Right ventricle myocardium superior (tissue), 1 donor: Measurements from ENCODE around the gene IGF1. TPM values are rescaled to one million over a fixed set of nuclear protein-coding genes. Genes with fewer than 3 reads are reported as not detected.

Experiments
- ATAC-seq: fragments of 200-7000 bp; cut with Tn5 transposase; one replicate; pipeline ENCODE4 v1.9.1; 2020; ENCODE audit warnings: mild to moderate bottlenecking; ENCODE audit not compliant: poor library complexity
- DNase-seq: peaks from one replicate; pipeline ENCODE4 v3.0.0-alpha.2; 2020
- intact Hi-C: fragments of 100-400 bp; cut with DNase I; formaldehyde crosslinking; loops from one replicate; pipeline ENCODE4 v1.11.2; 2022
- total RNA-seq: library from RNA; stranded (reverse); fragmentation: NEBNext Ultra II Directional; extraction: Animal tissue kit (Norgen Biotek cat#: 25700); gene quantifications from one replicate; pipeline ENCODE4 v1.2.1, GENCODE V29; 2021
- donor health status: DM: no; HTN: yes; CAD: no; lungs with severe emphysema.

Gene IGF1
- total RNA-seq, 1 donor from 2014 or later = 8.3 TPM

DNA sequence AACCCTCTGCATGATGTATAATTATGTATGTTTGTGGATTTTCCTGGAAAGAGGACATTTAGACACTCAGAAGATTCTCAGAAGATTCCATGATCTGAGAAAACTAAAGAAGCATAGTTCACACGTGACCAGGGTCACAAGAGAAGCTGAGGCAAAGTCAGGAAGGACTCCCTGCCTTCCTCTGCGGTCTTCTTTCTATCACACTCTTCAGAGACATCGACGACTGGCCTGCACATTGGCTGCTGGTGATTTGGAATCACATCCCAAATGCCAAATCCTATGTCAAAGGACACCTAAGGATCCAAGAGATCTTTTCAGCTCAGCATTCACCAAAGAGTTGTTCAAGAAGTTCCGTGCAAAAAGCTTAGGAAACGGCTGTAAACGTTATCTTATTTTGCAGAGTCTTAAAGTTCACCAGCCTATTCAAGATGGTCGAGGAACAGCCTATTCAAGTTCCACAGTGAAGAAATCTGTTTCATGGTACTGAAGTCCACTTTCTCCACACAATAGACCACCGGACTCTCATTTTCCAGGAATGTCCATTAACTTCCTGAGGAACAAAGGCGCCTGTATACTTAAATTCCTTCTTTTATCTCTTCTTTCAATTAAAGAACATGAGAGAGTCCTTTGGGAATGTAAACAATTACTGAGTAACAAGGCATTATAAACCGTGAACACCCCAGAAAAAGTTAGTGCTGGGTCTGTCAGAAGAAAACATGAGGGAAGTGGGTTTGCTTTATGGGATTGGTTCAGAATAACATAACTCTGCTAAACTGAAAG lies 42.1 kb downstream of the IGF1 start:
- intact Hi-C loops = no loop called here
- DNase-seq = no peak
- ATAC-seq = no peak

DNA sequence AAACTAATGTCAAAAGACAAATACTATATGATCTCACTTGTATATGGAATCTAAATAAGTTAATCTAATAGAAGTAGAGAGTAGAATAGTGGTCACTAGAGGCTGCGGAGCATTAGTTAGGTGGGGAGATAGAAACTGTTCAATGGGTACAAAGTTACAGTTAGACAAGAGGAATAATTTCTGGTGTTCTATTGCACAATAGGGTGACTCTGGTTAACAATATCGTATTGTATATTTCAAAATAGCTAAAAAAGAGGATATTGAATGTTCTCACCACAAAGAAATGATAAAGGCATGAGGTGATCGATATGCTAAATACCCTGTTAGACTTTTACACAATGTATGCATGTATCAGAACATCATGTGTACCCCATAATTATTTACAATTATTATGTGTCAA lies 42.9 kb downstream of the IGF1 start:
- intact Hi-C loops = no loop called here
- no peak for ATAC-seq

DNA sequence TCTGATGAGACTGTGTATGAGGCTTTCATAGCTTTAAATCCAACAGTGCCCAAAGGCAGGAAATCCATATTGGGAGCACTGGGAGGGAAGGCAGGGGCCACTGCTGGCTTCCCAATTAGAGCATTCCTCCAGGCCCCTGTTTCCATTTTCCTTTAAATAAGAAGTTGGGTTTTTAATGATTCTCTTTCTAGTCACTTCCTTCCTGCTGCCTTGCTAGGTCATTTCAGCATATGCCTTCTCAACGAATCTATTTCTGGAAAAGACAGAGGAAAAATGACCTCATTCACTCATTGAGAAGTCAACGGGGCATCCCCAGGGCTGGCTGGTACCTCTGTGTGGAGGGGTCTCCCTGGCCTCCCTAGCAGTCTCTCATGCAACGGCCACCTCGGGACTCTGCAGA lies 43.5 kb downstream of the IGF1 start:
- no peak for ATAC-seq
- DNase-seq = no peak
- intact Hi-C loops = no loop called here

More for the DNA sequence above, 42.9 kb downstream of the IGF1 start:
- no peak for DNase-seq

DNA sequence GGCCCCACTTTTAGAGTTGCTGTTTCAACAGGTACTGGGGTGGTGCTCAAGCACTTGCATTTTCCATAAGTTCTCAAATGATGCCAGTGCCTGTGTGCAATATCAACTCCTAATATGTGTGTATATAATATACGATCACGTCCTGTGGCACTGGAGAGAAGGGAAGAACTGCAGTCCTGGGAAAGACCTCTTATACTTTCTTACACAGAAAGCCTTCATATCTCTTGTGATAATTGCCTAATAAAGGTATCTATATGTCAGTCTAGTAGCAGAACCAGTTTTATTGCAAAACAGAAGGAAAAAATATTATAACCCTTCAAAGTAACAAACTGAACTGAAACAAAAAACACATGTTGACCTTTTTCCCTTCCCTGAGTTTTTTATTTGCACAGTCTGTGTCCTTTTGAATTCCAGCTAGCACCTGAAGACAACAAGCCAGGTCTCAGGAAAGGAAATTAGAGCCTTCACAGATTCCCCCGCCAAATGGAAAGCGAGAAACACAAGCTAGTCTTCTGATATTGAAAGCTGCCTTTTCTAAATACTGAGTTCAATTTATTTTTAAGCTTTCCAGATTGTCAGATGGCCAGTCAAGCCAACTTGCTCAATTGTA lies 44.4 kb downstream of the IGF1 start:
- no peak for DNase-seq
- intact Hi-C loops = no loop called here

DNA sequence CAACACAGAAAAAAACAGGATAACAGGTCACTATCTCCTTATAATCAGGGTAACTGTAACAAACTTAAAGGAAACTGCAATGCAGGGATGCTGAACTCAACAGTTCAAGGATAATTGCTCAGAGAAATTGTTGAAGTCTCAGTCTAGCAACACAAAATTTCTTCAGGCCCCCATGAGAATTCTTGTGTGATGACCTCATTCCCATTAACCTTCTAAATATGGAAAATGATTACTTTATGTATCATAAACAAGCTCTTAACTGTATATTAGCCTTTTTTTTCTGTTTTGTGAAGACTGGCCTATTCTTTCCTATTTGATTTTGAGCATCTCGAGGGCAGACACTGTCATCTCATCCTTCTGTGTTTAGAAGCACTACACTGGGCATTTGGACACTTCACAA lies 47.1 kb downstream of the IGF1 start:
- no peak for ATAC-seq
- intact Hi-C loops = no loop called here
- DNase-seq = no peak

More for the DNA sequence above, 44.4 kb downstream of the IGF1 start:
- ATAC-seq = no peak

DNA sequence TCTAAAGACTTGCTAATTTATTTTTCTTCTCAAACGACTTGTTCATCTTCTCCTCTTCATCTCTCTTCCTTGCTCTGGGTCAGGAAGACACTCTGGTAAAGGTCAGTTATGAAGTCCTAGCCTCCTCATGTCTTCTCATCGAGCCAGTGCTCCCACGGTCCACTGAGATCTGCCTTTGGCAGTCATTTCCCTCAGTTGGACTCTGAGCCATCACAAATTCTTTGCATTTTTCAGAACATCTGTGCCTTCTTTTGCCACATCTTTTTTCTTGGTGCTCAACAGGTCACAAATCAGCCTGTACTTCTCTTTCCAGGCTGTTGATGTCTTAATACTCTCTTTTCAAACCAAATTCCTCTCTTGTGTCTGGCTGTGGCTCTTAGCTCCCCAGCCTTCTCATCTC lies 49.7 kb downstream of the IGF1 start:
- no peak for DNase-seq
- ATAC-seq = no peak
- intact Hi-C loops = no loop called here

DNA sequence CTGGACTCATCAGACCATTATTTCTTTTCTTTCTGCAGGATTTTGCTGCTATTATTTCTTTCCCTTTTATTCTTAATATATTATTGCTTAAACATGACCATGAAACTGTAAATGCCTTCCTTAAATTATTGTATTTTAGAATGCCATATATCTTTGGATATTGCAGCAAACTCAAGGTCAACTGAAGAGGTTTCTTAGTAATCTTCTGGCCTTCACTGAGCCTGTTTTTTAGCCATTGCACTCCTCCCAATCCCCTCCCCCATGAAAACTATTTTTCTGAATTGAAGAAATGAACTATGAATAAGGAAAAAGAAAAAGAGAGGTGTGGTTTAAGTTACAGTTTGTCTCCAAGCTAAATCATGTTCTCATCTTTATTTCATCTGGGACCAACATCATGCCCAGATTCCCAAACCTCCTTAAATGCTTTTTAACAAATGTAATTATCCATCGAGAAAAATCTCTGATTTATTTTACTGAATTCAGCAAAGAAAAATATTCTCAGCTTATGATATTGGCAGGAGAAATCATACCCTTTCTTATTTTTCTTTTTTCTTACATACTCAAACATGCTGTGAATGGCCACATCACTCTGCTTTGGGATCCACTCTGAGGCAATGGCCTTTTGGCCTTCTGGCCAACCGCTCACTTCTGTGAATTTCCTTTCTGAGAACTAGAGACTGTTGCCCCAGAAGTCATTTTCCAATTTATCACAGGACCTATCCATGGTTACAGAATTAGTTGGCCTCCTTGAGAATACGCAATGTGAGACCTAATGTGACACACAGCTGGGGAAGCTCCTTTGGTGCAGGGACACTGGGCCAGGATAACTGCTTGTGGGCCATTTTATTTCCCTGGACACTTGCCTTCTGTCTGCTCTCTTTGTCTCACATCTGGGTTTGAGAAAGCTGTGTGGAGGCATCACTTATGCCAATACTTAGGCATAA lies 50.9 kb downstream of the IGF1 start:
- ATAC-seq = peak; percentile 56
- intact Hi-C loops = no loop called here
- peak; percentile 36 for DNase-seq

DNA sequence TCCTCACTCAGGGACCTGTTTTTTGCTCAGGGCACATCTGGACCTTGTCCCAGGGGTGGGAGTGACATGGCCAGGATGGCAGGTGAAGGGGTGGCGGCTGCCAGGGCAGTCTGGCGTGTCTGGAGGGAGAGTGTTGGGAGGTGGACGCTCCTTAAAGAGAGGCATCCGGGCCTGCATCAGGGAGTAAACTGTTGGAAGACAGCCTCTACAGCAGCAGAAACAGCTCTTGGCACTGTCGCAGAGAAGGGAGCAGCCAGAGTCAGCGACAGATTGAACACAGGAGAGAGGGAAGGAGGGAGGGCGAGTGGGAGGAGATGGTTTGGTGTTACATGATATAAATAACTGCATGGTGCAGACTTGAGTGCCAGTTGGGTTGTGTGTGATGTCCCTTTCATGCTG lies 52.8 kb downstream of the IGF1 start:
- DNase-seq (peak; percentile 70), ATAC-seq (peak; percentile 90)
- intact Hi-C loops = no loop called here

DNA sequence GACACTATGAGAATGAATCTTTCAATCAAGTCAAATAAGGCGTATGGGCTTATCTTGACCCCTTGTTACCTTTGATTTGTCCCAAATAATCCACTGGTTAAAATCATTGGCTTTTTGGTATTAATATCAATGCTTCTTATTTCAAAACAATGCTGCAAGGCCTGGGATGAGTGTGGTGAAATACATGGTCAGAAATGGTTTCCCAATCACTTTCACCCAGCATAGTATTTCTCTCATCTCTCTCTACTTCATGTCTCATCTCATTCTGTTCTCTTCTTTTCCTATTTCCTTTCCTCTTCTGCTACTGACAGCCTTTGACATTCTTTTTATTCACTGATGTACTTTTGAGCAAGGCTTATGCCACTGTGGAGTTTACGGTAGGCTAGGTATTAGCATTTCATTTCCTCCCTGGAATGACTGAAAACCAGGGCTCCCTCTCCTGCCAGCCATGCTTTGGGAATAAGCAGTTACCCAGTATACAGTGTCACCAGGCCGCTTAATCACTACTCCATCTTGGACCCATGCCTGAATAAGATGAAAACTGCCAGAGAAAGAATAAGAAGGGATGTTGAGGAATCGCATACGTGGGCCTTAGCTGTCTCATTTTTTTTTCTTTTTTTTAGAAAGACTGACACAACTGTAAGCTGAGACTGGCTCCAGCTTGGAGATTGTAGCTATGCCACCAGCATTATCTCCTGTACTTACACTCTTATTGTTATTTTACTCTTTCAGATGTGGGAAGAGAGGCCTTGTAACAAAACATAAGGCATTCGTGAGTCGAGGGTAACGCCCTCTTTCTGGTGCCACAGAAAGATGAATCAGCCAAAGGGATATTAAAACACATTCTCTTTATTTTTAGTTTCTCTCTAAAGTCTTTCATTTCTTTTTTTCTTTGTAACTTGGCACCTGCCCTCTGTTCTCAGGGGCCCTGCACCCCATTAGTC lies 53.5 kb downstream of the IGF1 start:
- intact Hi-C loops = no loop called here
- peak; percentile 23 for ATAC-seq
- DNase-seq = no peak

DNA sequence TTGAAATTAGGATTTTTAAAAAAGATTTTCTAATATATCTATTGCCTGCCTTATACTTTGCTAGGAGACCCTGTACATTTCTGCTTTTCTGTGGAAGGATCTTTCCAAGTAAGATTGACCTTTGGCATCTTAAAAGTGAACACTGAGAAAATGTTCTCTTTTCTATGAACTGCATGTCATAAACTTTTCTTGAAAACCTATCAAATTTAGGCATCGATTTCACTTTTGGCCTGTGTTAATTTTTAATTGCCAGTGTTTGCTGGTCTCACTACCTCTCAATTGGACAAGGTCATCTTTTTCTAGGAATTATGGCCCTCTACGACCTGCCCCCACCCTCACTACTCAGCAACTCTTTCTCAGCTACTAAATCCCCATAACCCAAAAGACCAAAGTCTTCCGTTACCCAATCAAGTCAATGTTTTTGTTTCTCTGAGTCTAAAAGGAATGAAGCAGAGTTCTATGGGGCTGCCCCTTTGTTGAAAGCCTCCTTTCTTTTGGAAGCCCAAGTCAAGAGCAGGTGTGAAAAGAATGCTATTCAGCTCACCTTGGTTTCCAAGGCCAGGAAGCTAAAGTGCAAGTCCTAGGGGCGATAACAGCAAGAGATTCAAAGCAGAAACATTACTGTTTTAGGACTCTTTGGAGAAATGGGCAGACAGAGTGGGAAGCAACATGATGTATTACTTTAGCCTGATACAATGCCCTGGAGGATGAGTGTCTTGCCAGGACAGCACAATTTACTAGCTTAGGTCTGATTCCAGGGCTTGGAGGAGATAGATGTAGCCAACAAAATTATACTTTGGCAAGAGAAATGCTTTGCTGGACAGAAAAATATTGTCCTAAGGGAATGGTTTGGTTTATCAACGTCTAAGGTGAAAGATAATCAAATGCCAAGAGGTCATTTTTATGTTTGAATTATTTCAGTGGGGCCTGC lies 55.0 kb downstream of the IGF1 start:
- DNase-seq (no peak), ATAC-seq (peak; percentile 56)
- intact Hi-C loops = no loop called here

DNA sequence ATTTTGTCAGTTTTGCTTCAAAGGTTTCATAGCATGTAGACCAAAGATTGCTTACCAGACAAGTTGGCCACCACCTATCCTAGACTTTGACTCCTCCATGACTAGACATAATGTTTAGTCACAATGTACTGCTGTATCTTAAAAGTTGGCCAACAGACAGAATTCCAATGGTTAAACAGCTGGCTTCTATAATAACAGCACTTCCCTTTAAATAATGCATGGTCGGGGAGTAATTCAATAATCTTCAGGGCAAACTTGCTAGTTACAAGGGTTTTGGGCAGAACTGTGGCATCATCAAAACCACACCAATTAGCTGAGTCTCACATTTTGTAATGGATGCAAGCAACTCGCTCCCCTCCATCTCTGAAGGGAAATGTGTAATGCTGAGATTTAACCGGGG lies 56.9 kb downstream of the IGF1 start:
- DNase-seq (no peak), ATAC-seq (no peak)
- intact Hi-C loops = no loop called here

DNA sequence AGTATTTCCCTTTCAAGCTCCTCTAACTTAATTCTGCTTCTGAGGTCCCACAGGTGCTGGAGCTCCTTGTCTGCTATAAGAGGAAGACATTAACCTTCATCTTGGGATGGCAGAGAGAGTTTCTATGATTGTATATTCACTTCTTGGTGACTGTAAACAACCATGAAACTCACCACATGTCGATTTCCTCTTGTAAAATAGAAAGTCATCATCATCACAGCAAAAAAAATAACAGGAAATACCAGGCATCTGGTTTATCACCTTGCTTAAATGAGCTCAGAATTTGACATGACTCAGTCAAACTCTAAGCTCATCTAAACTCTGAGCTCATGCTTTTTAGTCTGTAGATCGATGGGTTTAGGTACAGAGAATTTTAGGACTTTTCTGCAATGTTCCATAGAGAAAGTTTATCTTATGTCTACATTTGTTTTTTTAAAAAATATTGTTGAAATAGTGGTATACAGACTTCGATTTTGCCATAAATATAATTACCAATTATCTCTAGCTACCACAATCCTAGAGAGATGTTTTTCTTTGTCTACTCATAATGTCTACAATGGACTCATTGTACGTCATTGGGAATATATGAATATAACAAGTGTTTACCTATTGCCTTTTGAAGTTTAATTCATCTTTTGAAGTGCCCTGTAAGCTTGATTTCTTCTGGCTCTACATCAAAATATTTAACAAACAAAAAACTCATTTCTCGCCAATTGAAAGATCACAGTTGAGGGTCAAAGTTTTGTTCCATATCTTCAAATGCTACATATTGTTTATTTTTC lies 58.4 kb downstream of the IGF1 start:
- ATAC-seq (no peak), DNase-seq (no peak)
- intact Hi-C loops = no loop called here

DNA sequence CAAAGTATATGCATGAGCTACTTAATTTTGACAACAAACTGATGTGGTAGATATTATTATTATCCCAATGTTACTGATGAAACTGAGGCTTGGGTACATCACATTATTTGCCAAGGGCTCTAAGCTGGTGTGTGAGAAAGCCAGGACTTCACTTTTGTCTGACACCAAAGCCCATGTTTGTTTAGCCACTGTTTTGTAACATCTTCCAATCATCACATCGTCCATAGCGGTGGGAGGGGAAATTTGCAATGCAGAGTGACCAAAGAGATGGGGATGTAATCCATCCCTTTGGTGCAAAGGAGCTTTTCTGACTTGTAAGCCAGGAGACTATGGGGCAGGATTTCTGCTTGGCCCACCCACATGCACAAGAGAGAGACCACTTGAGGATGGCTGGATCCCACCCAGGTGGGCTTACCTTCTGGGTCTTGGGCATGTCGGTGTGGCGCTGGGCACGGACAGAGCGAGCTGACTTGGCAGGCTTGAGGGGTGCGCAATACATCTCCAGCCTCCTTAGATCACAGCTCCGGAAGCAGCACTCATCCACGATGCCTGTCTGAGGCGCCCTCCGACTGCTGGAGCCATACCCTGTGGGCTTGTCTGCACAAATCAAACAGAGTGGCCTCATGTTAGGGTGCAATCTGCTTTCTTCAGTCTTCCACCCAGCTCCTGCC lies 61.1 kb downstream of the IGF1 start:
- no peak for DNase-seq
- no peak for ATAC-seq
- intact Hi-C loops = no loop called here

DNA sequence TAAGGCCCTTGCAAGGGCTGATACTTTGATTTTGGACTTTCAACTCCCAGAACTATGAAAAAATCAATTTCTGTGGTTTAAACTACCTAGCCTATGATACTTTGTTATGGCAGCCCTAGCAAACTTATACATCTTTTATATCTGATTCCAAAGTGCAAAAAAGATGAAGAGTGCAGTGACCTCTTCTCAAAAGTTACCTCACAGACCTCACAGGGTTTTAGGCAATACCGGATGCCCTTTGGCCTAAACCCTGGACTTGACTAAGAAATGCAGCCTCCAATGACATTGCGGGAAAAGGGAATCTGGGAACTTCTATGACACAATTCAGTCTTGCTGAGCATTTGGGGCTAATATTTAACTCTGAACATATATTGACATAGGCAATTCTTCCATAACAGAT lies 63.3 kb downstream of the IGF1 start:
- no peak for DNase-seq
- ATAC-seq = no peak
- intact Hi-C loops = no loop called here

DNA sequence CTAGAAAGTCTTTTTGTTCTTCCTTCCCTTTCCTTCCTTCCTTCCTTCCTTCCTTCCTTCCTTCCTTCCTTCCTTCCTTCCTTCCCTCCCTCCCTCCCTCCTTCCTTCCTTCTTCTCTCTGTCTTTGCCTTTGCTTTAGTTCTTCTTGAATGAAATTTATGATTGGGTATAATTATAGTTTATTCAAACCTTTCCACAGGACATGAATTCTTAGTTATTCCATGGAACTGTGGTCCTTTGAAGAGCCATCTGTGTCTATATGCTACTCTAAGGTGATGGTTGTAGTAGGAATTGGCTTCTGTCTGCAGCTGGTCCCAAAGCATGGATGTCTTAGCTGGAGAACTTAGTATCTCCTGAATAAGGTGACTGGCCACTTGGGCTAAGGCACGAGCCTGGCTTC lies 64.8 kb downstream of the IGF1 start:
- ATAC-seq (no peak), DNase-seq (no peak)
- intact Hi-C loops = no loop called here

DNA sequence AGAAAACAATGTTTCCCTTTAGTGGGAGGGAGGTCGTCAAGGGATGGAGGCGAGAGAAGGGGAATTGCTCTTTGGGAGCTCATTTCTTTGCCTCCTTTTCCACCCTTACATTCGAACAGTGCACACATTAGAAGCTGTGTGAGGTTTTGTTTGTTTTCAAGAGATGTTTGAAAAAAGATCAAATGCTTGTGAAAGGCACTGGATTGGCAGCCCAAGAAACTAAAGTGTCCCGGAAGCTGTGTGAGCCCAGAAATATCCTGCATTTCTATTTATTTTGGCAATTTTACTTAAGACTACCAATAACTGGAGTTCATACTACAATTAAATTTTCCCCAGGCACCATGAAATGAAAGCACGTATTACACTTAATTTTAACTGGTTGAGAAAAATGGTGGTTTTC lies 67.0 kb downstream of the IGF1 start:
- ATAC-seq (no peak), DNase-seq (no peak)
- intact Hi-C loops = no loop called here
